Forelimb muscle (tissue), 1 donor: ENCODE results near the gene HMCN1. TPM values are rescaled to one million over a fixed set of nuclear protein-coding genes. Genes with fewer than 3 reads are reported as not detected.

ENCODE experiments used
- DNase-seq: peaks from one replicate; pipeline ENCODE4 v3.0.0-alpha.2; 2013; ENCODE audit warnings: low read depth
- polyA plus RNA-seq: library from polyadenylated mRNA; unstranded; fragments of 120-200 nt; gene quantifications from one replicate; pipeline ENCODE4 v1.2.1, GENCODE V29; 2013; ENCODE audit not compliant: insufficient read length

Gene HMCN1
- polyA plus RNA-seq, 1 donor, result 13.6 TPM

DNA sequence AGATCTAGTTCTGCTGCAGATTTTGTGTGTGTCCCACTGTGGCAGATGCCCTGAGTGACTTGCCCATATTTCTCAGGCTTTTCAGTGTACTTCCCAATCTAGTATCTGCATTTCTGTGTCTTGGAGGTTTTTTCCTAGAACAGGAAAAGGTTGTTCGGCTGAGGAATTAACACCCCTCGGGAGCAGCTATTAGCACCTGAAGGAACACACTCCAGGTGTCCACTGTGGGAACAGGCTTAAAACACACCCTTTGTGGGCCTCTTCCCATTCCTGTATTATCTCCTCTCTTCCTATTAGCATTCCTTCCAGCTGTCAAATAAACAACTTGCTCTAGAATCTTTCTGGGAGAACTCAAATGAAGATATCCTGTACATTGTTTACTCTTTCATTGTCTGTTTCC lies 178.3 kb downstream of the HMCN1 start:
- DNase-seq, result no peak

DNA sequence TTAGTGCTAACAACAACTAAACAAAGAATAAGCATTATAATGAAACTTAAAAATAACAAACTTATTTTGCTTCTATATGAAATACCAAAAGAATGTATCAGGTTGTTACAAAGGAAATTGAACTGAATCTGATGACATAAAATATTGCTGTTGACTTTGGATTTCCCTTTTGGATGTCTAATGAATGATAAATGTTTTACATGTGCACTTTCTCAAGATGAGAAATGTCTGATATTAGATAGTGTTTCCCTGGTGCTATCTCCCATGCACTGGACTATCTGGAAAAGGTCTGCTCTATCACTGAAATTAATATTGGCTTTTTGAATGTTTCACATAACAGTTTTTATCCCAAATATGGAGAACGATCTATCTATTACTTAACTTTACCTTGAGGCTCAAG lies 179.9 kb downstream of the HMCN1 start:
- DNase-seq, result no peak

DNA sequence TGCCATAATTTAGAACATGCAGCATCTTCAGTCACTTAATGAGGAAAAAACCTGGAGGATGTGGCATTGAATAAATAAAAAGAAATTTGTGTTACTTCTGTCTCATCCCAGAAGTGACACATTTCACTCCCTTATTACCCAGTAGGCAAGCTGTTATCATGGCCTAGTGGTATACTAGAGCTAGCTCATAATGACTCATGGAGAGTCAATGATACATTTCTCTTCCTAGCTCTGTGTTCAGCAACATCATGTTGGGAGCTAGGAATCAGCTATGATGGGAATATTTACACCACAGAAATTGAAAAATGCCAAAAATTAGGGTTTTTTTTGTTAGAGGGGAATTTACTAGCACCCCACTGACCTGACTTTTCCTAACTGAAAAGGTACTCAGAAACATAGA lies 182.7 kb downstream of the HMCN1 start:
- no peak for DNase-seq

DNA sequence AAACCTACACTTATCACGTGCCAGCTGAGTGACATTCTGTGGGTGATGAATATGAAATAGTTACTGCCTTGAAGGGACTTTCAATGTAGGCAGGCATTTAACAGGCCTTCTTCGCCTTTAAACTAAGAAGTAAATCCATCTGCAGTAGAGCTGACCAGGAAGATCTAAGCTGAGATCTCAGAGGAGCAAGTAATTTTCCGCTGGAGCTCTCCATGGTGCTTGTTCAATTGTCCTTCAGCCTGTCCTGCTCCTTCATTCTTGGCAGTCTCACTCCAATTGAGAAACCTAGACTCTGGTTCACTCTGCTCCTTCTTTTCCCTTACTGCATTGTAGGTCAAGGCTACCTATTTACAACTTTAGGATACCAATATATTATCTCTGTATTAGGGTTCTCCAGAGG lies 183.5 kb downstream of the HMCN1 start:
- no peak for DNase-seq

- DNase-seq, result no peak
These were observed 186.4 kb downstream of the HMCN1 start for GRCh38 chr1:185920602-185921001.

DNA sequence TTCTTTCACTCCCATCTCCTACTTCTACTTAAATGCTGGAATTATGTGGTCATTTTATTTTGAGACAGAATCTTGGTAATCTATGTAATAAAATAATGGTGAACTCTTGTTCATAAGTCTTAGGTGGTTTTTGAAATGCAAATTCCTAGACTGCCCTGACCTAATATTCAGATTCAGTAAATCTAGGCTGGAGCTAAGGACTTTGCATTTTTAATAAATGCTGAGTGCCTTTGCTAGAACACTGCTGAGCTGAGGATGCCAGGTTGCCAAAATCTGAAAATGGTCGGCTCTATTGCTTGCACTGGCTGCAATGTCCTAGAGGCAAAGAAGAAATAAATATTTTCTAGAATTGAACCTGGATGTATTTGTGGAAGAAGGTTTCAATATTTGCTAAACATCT lies 187.4 kb downstream of the HMCN1 start:
- no peak for DNase-seq

GRCh38 chr1:185926588-185926987 lies 192.4 kb downstream of the HMCN1 start:
- DNase-seq, result no peak

- DNase-seq, result no peak
These were observed 195.6 kb downstream of the HMCN1 start for GRCh38 chr1:185929776-185930175.

DNA sequence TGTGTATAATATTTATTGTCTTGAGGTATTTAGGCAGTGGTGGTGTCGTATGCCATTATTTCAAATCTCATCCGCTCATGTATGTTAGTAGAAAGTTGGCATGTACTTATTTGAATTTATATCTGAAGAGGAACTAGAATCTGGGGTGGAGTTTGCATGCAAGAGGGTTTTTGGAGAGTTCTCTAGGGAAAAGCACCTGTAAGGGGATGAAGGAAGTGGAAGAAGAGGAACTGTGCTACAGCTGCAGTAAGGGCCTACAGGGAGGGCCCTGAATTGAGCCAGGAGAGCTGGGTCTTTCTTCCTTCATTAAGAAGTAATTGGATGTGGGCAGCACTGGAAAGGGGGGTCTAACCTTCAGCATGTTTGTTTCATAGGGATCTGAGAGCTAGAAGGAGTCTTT lies 197.2 kb downstream of the HMCN1 start:
- DNase-seq, result no peak

DNA sequence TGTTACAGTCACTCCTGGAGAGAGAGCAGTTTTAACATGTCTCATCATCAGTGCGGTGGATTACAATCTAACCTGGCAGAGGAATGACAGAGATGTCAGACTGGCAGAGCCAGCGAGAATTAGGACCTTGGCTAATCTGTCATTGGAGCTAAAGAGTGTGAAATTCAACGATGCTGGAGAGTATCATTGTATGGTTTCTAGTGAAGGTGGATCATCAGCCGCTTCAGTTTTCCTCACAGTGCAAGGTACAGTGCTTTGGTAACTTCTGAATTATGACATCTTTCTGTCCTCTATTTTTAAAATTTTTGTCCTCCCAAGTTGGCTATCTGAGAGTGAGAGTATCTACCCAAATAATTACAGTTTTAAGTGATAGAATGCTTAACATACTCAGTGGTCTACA lies 199.4 kb downstream of the HMCN1 start:
- no peak for DNase-seq

GRCh38 chr1:185934476-185935189 lies 200.4 kb downstream of the HMCN1 start:
- no peak for DNase-seq

DNA sequence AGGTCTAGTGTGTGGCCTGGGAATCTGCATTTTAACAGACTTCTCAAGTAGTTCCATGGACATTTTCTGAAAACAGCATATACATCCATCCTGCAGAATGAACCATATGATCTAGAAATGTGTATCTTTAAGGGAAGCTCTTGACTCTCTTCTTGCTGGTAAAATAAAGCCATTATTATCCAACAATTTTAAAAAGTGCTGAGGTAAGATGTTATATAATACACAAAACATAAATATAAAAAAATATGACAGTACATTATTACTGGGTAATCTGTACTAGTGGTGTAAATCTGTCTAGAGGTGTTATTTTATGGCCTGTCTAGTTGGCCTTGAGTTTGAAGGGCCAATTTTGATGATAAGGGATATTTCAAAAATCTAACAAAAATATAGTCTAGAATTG lies 201.2 kb downstream of the HMCN1 start:
- DNase-seq, result no peak

DNA sequence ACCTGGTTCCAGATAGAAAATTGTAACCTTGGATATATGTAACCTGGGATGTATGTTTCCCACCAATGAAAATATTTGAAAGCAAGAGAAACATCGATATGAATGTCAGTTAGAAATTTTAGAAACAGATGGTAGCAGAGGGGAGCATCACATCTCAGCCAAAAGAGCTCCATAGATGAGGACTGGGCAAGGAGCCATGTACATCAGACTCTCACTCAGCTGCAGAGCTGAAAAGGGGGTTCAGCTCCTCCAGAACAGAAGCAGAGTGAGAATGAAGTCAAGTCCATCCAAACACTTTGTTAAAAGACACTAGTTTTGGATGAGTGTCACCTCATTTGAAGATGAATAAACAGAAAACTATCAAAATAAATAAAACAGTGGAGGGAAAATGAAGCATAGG lies 202.4 kb downstream of the HMCN1 start:
- DNase-seq, result no peak

GRCh38 chr1:185938396-185938795 lies 204.2 kb downstream of the HMCN1 start:
- DNase-seq, result no peak

GRCh38 chr1:185939142-185939541 lies 205.0 kb downstream of the HMCN1 start:
- no peak for DNase-seq

DNA sequence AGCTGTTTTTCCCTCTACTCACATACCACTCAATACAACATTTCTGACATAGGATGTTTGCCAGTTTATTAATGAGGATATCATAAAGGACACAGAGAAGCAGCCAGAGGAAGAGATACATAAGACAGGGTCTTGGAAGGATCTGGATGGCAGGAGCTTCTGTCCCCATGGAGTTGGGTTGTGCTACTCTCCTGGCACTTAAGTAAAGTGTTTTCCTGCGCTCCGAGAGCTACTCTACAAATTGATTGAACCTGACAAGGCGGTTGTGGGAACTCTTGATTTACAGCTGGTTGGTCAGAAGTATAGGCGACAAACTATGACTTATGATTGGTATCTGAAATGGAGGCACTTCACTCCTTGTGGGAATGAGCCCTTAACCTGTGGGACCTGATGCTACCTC lies 208.8 kb downstream of the HMCN1 start:
- DNase-seq, result no peak

GRCh38 chr1:185956881-185957280 lies 222.7 kb downstream of the HMCN1 start:
- no peak for DNase-seq

- no peak for DNase-seq
These were observed 223.5 kb downstream of the HMCN1 start for GRCh38 chr1:185957441-185958363.

GRCh38 chr1:185960422-185961321 lies 226.5 kb downstream of the HMCN1 start:
- peak; percentile 58 for DNase-seq

- no peak for DNase-seq
These were observed 227.5 kb downstream of the HMCN1 start for GRCh38 chr1:185961664-185962063.

- no peak for DNase-seq
These were observed 230.8 kb downstream of the HMCN1 start for GRCh38 chr1:185964946-185965345.

GRCh38 chr1:185965870-185966269 lies 231.7 kb downstream of the HMCN1 start:
- DNase-seq, result peak; percentile 53
